ENCODE results near the gene RBM19.

The RBM19 gene

GRCh38 chr12:113829212-113829611 lies 136.9 kb downstream of the RBM19 start:
- TF ChIP-seq, protein P1, sequence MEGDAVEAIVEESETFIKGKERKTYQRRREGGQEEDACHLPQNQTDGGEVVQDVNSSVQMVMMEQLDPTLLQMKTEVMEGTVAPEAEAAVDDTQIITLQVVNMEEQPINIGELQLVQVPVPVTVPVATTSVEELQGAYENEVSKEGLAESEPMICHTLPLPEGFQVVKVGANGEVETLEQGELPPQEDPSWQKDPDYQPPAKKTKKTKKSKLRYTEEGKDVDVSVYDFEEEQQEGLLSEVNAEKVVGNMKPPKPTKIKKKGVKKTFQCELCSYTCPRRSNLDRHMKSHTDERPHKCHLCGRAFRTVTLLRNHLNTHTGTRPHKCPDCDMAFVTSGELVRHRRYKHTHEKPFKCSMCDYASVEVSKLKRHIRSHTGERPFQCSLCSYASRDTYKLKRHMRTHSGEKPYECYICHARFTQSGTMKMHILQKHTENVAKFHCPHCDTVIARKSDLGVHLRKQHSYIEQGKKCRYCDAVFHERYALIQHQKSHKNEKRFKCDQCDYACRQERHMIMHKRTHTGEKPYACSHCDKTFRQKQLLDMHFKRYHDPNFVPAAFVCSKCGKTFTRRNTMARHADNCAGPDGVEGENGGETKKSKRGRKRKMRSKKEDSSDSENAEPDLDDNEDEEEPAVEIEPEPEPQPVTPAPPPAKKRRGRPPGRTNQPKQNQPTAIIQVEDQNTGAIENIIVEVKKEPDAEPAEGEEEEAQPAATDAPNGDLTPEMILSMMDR (IDR thresholded peaks at IDR 0.05) = no peak
- no peaks in the 10 kb centered on the region for H3K4me1 ChIP-seq (ENCODE audit: control insufficient read depth in 1 of 2, insufficient read depth in 1 of 2, low read depth in 1 of 2, low read length in 1 of 2)
- H3K4me3 ChIP-seq (ENCODE audit: low read depth in 1 of 2, low read length in 1 of 2) = no peak overlapping the region
- no peaks in the 10 kb centered on the region for H3K27me3 ChIP-seq
- H3K36me3 ChIP-seq = no peaks in the 10 kb centered on the region
- no peaks in the 10 kb centered on the region for H3K9me3 ChIP-seq
- no peak overlapping the region for H3K27ac ChIP-seq

GRCh38 chr12:113827539-113828114 lies 138.5 kb downstream of the RBM19 start:
- Histone ChIP-seq H3K9me3 (no peaks in the 10 kb centered on the region), H3K27me3 (no peaks in the 10 kb centered on the region), H3K27ac (no peak overlapping the region), H3K4me1 (ENCODE audit: control insufficient read depth in 1 of 2, insufficient read depth in 1 of 2, low read depth in 1 of 2, low read length in 1 of 2) (no peaks in the 10 kb centered on the region), H3K4me3 (ENCODE audit: low read depth in 1 of 2, low read length in 1 of 2) (no peak overlapping the region), H3K36me3 (peaks cover 6% of the 10 kb centered on the region)
- TF ChIP-seq, protein P1 (IDR thresholded peaks at IDR 0.05) = no peak

DNA sequence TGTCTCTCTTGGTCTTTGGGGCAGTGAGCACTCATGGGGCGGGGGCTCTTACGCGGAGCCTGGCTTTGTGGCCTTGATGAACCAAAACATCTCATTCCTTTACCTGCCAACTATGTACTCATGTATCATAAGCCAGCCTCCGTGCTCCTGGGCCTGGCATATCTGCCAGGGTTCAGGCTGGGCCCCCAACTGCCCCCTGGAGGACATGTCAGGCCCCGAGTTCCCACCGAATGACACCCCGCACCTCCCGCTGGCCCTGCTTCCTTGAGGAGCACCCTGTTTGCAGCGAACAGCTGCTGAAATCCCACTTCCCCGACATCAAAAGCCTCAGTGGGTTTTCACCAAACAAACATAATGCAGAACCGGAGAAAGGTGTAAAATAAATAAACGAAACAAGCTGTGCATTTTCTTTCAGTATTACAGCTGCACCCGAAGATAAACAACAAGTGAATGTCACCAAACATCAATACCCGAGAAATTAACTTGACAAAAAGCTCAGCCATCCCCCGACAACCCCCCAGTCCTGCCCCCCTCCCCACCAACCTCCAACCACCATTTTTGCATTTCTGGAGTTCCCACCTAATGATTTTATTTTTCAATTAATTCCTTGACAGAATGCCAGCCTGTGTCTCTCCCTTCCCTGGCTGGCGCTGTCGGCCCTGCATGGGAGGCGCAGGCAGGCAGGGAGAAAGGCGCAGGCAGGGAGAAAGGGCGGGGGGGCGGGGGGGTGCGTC lies 139.2 kb downstream of the RBM19 start:
- no peaks in the 10 kb centered on the region for H3K27me3 ChIP-seq
- TF ChIP-seq, protein P1 (IDR thresholded peaks at IDR 0.05) = no peak
- H3K36me3 ChIP-seq = peaks cover 7% of the 10 kb centered on the region
- no peaks in the 10 kb centered on the region for H3K9me3 ChIP-seq
- no peaks in the 10 kb centered on the region for H3K4me1 ChIP-seq (ENCODE audit: control insufficient read depth in 1 of 2, insufficient read depth in 1 of 2, low read depth in 1 of 2, low read length in 1 of 2)
- no peak overlapping the region for H3K27ac ChIP-seq
- no peak overlapping the region for H3K4me3 ChIP-seq (ENCODE audit: low read depth in 1 of 2, low read length in 1 of 2)

DNA sequence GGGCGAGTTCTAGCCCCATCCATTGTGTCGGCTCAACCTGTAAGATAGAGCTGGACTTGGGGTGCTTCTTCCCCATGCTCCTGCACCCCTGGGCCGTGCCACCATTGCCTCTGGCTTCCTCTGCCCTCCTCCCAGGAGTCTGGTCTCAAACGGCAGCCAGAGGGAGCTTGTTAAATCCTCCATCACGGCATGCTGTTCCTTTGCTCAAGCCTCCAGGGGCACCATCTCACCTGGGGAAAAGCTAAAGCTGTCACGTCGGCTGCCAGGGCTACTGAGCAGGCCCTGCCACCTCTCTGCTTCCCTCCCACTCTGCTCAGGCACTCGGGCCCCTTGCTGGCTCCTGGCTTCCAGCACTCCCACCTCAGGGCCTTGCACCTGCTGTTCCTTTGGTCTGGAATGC lies 140.4 kb downstream of the RBM19 start:
- no peaks in the 10 kb centered on the region for H3K9me3 ChIP-seq
- TF ChIP-seq, protein P1 (IDR thresholded peaks at IDR 0.05) = no peak
- H3K4me1 ChIP-seq (ENCODE audit: control insufficient read depth in 1 of 2, insufficient read depth in 1 of 2, low read depth in 1 of 2, low read length in 1 of 2) = no peaks in the 10 kb centered on the region
- peaks cover 13% of the 10 kb centered on the region for H3K36me3 ChIP-seq
- H3K27me3 ChIP-seq = no peaks in the 10 kb centered on the region
- H3K4me3 ChIP-seq (ENCODE audit: low read depth in 1 of 2, low read length in 1 of 2) = no peak overlapping the region
- H3K27ac ChIP-seq = no peak overlapping the region

DNA sequence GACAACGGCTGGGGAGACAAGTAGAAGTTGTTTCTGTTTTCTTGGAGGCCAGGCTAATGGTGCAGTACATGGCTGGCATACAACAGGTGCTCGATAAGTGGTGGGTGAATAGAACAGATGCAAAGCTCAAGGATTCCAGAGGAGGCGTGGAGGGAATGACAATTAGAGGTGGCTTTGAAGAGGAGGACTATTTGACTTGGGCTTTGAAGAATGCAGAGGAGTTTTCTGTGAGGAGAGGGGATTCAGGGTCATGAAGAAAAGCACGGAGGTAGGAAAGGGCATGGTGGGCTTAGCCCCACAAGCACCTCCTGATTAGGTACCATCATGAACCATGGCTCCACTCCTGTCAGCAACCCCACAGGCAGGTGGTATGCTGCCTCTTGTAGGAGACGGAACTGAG lies 142.3 kb downstream of the RBM19 start:
- TF ChIP-seq, protein P1 (IDR thresholded peaks at IDR 0.05) = no peak
- H3K36me3 ChIP-seq = peaks cover 13% of the 10 kb centered on the region

More for the DNA sequence above, 142.3 kb downstream of the RBM19 start:
- H3K9me3 ChIP-seq = no peaks in the 10 kb centered on the region
- H3K27me3 ChIP-seq = no peaks in the 10 kb centered on the region
- no peak overlapping the region for H3K4me3 ChIP-seq (ENCODE audit: low read depth in 1 of 2, low read length in 1 of 2)
- no peaks in the 10 kb centered on the region for H3K4me1 ChIP-seq (ENCODE audit: control insufficient read depth in 1 of 2, insufficient read depth in 1 of 2, low read depth in 1 of 2, low read length in 1 of 2)
- no peak overlapping the region for H3K27ac ChIP-seq

All from neutrophil (primary cell).